GM10248 (cell line): ENCODE data around the gene CSF1.

Experiments used
- CTCF ChIA-PET: fragments of 300-600 bp; sonication (Branson Sonifier 250); formaldehyde crosslinking; extraction: SDS; loops from one replicate; lab custom pipeline; 2021; ENCODE audit warnings: antibody characterized with exemption; lab: Yijun Ruan, JAX
- POLR2A ChIA-PET: fragments of 350-650 bp; sonication (Branson Sonifier 250); formaldehyde crosslinking; extraction: SDS; loops from one replicate; lab custom pipeline; 2020; ENCODE audit warnings: antibody characterized with exemption; lab: Yijun Ruan, JAX
- DNase-seq: peaks from one replicate; pipeline ENCODE4 v3.0.0; 2012; ENCODE audit errors: extremely low spot score
- TF ChIP-seq, protein P1 (sequence below): IDR thresholded peaks from 2 replicates; pipeline ENCODE4 v1.5.1; 2012; ENCODE audit warnings: mild to moderate bottlenecking, low read depth; ENCODE audit errors: extremely low read depth, missing control alignments, control extremely low read depth

Gene CSF1

GRCh38 chr1:109931911-109932636 is 21.4 kb downstream of the CSF1 start:
- ChIA-PET POLR2A (no interaction called here), CTCF (interaction anchor here (1.2 to 2.1 kb wide), 3 partner anchors 10 to 52 kb away, joined by 3 to 7 read pairs (median 3); partner anchors contain the start of gene AHCYL1)
- TF ChIP-seq, protein P1, sequence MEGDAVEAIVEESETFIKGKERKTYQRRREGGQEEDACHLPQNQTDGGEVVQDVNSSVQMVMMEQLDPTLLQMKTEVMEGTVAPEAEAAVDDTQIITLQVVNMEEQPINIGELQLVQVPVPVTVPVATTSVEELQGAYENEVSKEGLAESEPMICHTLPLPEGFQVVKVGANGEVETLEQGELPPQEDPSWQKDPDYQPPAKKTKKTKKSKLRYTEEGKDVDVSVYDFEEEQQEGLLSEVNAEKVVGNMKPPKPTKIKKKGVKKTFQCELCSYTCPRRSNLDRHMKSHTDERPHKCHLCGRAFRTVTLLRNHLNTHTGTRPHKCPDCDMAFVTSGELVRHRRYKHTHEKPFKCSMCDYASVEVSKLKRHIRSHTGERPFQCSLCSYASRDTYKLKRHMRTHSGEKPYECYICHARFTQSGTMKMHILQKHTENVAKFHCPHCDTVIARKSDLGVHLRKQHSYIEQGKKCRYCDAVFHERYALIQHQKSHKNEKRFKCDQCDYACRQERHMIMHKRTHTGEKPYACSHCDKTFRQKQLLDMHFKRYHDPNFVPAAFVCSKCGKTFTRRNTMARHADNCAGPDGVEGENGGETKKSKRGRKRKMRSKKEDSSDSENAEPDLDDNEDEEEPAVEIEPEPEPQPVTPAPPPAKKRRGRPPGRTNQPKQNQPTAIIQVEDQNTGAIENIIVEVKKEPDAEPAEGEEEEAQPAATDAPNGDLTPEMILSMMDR = no peak

GRCh38 chr1:109932679-109933078 is 22.0 kb downstream of the CSF1 start:
- ChIA-PET CTCF (interaction anchor here (1.3 to 2.1 kb wide), 2 partner anchors 30 to 52 kb away, joined by 3 to 7 read pairs; partner anchors contain the start of gene AHCYL1), POLR2A (no interaction called here)
- TF ChIP-seq, protein P1 = no peak
- DNase-seq = no peak

More at GRCh38 chr1:109931911-109932636, 21.4 kb downstream of the CSF1 start:
- DNase-seq = no peak

DNA sequence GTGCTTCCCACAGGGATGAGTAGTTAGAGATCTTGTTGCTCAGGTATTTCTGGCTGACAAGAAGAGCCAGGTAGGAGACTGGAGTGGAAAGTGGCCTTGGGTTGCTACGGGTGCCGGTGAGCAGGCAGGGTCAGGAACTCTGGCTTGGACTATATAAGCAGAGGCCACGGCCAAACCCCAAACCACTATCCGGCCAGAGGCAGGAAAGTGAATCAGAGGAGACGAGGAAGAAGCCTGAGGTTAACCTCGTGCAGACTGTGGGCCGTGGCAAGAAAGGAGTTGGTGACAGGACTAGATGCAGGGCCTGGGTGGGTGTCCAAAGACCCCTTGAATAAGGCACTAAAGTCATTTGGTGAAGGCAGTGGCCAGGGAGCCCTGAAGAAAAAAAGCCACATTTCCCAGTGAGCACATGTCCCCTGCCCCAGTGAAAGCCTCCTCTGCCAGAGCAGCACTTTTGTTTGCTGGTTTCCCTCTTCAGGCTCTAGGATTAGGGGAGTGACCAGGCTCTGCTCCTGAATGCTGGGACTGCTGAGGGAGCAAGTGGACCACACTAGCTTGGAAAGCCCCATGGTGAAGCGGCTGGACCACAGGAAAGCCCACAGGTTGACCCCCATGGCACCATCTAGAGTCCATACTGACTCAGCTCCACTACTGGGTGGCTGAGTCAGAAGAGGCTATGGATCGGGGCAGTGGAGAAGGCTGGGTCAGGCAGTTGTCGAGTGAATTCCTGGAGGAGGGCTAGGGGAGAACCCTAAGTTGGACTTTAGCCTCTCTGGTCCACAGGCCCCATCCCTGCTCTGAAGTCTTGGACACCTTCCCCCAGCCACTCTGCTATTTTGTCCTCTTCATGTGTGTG is 23.4 kb downstream of the CSF1 start:
- TF ChIP-seq, protein P1 = no peak
- no peak for DNase-seq
- ChIA-PET CTCF (interaction anchor here (1.4 kb wide), 1 partner anchor 13 kb away, joined by 3 read pairs; no protein-coding TSS in a partner anchor), POLR2A (no interaction called here)

GRCh38 chr1:109935451-109935900 is 24.8 kb downstream of the CSF1 start:
- TF ChIP-seq, protein P1 = no peak
- ChIA-PET POLR2A (no interaction called here), CTCF (interaction anchor here (0.9 to 1.4 kb wide), 5 partner anchors 10 to 158 kb away, joined by 3 to 4 read pairs (median 3); no protein-coding TSS in a partner anchor)
- no peak for DNase-seq

DNA sequence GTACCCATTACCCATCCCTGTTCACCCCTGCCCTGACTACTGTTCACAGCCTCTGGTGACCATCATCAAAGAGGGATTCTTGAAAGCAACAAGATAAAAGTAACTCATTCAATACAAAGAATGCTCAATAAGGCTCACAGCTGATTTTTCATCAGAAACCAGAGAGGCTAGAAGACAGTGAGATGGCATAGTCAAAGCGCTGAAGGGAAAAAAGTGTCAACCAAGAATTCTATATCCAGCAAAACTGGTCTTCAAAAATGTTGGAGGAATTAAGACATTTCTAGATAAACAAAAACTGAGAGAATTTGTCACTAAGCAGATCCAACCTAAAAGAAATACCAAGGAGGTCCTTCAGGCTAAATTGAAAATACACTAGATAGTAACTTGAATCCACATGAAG is 27.1 kb downstream of the CSF1 start:
- TF ChIP-seq, protein P1 = no peak
- ChIA-PET POLR2A (no interaction called here), CTCF (interaction anchor here (1.4 kb wide), 1 partner anchor 11 kb away, joined by 3 read pairs; no protein-coding TSS in a partner anchor)
- DNase-seq = no peak

- CTCF ChIA-PET = interaction anchor here (1.2 to 1.4 kb wide), 2 partner anchors 12 to 45 kb away, joined by 3 read pairs; no protein-coding TSS in a partner anchor
- DNase-seq = no peak
- POLR2A ChIA-PET = no interaction called here
- TF ChIP-seq, protein P1 = no peak
These were observed 27.9 kb downstream of the CSF1 start for GRCh38 chr1:109938556-109938955.
